Heart right ventricle (tissue), 16 donors: ENCODE data around the gene RHCE. TPM values are rescaled to one million over a fixed set of nuclear protein-coding genes. Genes with fewer than 3 reads are reported as not detected.

Source experiments
- ATAC-seq, 8 donors: fragments of 200-7000 bp; cut with Tn5 transposase; one replicate each; pipeline ENCODE4 v1.9.1; 2020; ENCODE audit warnings: mild to moderate bottlenecking in 8 of 8, moderate library complexity in 8 of 8, moderate number of reproducible peaks in 1 of 8
- DNase-seq, 2 donors: peaks; one replicate each; pipeline ENCODE4 v3.0.0-alpha.2; 2020
- H3K27ac ChIP-seq, 10 donors: fragments of 200-600 bp; sonication (generic) in 2 of 10; one replicate each; pipeline versions ENCODE4 v1.5.0 to v1.8.0; 2020 to 2022; ENCODE audit warnings: mild to moderate bottlenecking in 3 of 10
- H3K27me3 ChIP-seq, 7 donors: fragments of 200-600 bp; one replicate each; pipeline ENCODE4 v1.8.0; 2021 to 2022; ENCODE audit warnings: mild to moderate bottlenecking in 2 of 7
- H3K36me3 ChIP-seq, 9 donors: fragments of 200-600 bp; sonication (generic) in 1 of 9; one replicate each; pipeline versions ENCODE4 v1.5.0 to v1.8.0; 2020 to 2022; ENCODE audit warnings: mild to moderate bottlenecking in 2 of 9
- H3K4me1 ChIP-seq, 9 donors: fragments of 200-600 bp; sonication (generic) in 1 of 9; one replicate each; pipeline versions ENCODE4 v1.5.0 to v1.8.0; 2020 to 2022; ENCODE audit warnings: mild to moderate bottlenecking in 4 of 9
- H3K4me3 ChIP-seq, 10 donors: fragments of 200-600 bp; sonication (generic) in 2 of 10; one replicate each; pipeline versions ENCODE4 v1.5.0 to v1.8.0; 2020 to 2022; ENCODE audit warnings: mild to moderate bottlenecking in 7 of 10, moderate library complexity in 2 of 10
- H3K9me3 ChIP-seq, 11 donors: fragments of 200-600 bp in 10 of 11; sonication (generic) in 2 of 11; one replicate each; pipeline versions ENCODE4 v1.5.0 to v1.8.0; 2013 to 2022; ENCODE audit warnings: mild to moderate bottlenecking in 2 of 11, control low read depth in 1 of 11, moderate library complexity in 1 of 11
- WGBS, 2 donors: extraction: QIAGEN DNeasy Blood & Tissue Kit; methylation state at CpG; one replicate each; pipeline ENCODE4 v1.1.7; 2013; ENCODE audit warnings: inconsistent platforms in 1 of 2; 5-methylcytosine and 5-hydroxymethylcytosine counted together
- intact Hi-C, 10 donors: fragments of 100-400 bp; cut with DNase I; formaldehyde crosslinking; loops; one replicate each; pipeline versions ENCODE4 v1.11.1 to v1.14.2; 2022
- polyA plus RNA-seq, 2 donors: library from polyadenylated mRNA; stranded (reverse); fragments of 200-250 nt; gene quantifications; one replicate each; pipeline ENCODE4 v1.2.3, GENCODE V29; 2013
- total RNA-seq, 10 donors: library from RNA; stranded (reverse); fragmentation: NEBNext Ultra II Directional in 3 of 10; extraction: Animal tissue kit (Norgen Biotek cat#: 25700) in 3 of 10; gene quantifications; one replicate each; pipeline versions ENCODE4 v1.2.1 to v1.2.4, GENCODE V29; 2021 to 2023
- TF ChIP-seq, protein P1 (sequence below), 9 donors: fragments of 200-600 bp; sonication (generic) in 2 of 9; IDR thresholded peaks; one replicate each; pipeline versions ENCODE4 v1.5.0 to v1.8.0; 2021 to 2022; ENCODE audit warnings: antibody characterized with exemption in 9 of 9, mild to moderate bottlenecking in 5 of 9, moderate library complexity in 1 of 9
- donor health status: Arrhythmogenic right ventricular cardiomyopathy.
- donor health status: ischemic (EF 13 %, LVEDD 7.1; RV severe dilation, severe dysfunction).
- donor health status: healthy with polysubstance abuse.
- donor health status: DM: no; HTN: yes; CAD: no.
- donor health status: DM: no; HTN: no; CAD: no.
- donor health status: ischemic (EF 25% LVEDD 6.9; RV normal size, moderate dysfunction).
- donor health status: ischemic (EF 25% LVEDD 5.7; RV mildly dilated, moderate dysfunction).
- donor health status: healthy.
- donor health status: DM: yes; HTN: yes; CAD: no.
- donor health status: Ischemic cardiomyopathy.
- donor health status: ischemic (EF 35%, LVEDD 5.7; RV mildly dilated, moderate dysfunction).
- donor health status: nonischemic (EF 11% LVEDD 7.7; RV severe dilation, severe dysfunction).
- donor health status: DM: yes; HTN: yes; CAD: no.
- donor health status: PGD.
- donor health status: ischemic (EF 29% LVEDD 5.4; RV normal size, mild dysfunction).
- donor health status: nonischemic (EF 23%, LVEDD 6.1; RV moderate dilation, normal function).

RHCE gene
- total and polyA plus RNA-seq, 12 donors, result 0.17 to 4.9 (median 0.92) TPM

DNA sequence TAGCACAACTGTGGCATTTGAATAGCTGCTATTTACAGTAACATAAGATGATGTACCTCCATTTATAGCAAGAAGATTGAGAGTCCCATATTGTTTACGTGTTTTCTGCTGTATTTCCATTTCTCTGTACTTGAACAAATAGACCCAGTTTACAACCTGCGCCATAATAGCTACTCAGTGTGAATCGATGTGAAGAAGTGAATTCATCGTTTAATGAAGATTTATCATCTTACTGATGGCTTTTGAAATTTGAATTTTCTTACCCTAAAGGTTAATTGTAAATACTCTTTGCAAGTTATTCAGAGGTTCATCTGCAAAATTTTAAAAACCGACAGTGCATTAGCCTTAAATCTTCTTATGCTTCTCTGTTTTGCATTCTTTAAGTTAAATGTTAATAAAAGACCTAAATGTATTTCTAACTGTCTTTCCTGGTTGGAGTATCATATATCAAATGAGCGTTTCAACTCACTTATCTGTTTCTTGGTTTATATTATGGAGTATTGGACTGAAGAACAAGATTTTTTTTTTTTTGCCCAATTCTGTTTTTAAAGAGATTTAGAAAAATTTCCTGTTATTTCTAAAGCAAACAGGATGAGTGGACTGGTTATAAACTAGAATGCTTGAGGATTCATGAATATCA lies 12.2 kb upstream of the RHCE start:
- peaks cover 3 to 62% (median 60%) of the 10 kb centered on the region in 9 donors for H3K4me1 ChIP-seq
- DNase-seq, result no peak
- ATAC-seq, result no peak
- no peaks in the 10 kb centered on the region for H3K27me3 ChIP-seq
- intact Hi-C loops, result loop anchor here in 4 of 10 donors (5.0 kb wide), 3 partner anchors 34 to 49 kb away; no protein-coding TSS in a partner anchor
- TF ChIP-seq, protein P1, sequence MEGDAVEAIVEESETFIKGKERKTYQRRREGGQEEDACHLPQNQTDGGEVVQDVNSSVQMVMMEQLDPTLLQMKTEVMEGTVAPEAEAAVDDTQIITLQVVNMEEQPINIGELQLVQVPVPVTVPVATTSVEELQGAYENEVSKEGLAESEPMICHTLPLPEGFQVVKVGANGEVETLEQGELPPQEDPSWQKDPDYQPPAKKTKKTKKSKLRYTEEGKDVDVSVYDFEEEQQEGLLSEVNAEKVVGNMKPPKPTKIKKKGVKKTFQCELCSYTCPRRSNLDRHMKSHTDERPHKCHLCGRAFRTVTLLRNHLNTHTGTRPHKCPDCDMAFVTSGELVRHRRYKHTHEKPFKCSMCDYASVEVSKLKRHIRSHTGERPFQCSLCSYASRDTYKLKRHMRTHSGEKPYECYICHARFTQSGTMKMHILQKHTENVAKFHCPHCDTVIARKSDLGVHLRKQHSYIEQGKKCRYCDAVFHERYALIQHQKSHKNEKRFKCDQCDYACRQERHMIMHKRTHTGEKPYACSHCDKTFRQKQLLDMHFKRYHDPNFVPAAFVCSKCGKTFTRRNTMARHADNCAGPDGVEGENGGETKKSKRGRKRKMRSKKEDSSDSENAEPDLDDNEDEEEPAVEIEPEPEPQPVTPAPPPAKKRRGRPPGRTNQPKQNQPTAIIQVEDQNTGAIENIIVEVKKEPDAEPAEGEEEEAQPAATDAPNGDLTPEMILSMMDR (IDR thresholded peaks at IDR 0.05), result no peak
- peaks cover 0 to 10% (median 0%) of the 10 kb centered on the region in 9 donors for H3K36me3 ChIP-seq
- H3K4me3 ChIP-seq, result peak overlapping the region in 6 of 10 donors; percentile 77 to 99 (median 88)
- H3K9me3 ChIP-seq, result no peaks in the 10 kb centered on the region
- peak overlapping the region in 4 of 10 donors; percentile 33 to 95 (median 52) for H3K27ac ChIP-seq
- 67 to 71% methylated on average over 6 of the region's 6 CpGs for WGBS, 2 donors

DNA sequence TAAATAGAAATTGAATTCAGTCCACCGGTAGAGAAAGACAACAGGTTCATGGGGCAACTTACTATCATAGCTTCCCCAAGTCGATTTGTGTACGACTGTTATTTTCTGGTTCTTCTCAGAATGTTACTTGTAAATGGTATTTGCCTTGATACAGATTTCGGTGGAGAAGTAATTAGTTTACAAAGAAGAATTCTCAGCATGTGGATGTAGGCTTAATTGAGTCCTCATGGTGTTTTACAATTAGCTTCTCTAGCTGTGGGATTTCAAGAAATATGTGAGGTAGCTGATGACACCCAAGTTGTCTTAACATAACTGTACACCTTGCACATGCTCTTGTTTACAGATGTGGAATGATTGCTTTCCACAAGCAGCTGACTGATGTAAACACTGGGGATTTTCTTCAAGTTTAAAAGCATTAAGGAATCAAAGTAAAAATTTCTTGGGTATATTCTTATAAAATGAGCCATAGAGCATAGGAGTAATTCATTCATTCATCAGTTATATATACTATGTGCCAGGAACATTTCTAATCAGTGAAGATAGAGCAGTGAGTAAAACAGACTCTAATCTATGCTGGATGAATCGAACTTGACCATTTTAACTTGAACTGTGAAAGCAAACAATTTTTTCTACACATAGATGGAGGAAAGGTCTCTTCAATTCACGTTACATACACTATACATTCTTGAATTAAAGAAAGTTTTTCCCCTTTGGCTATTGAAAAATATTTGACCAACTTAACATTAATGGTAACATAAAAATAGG lies 11.5 kb upstream of the RHCE start:
- DNase-seq (no peak), ATAC-seq (no peak)
- H3K27me3 ChIP-seq, result no peaks in the 10 kb centered on the region
- intact Hi-C loops, result loop anchor here in 4 of 10 donors (5.0 kb wide), 3 partner anchors 35 to 50 kb away; no protein-coding TSS in a partner anchor
- WGBS, 2 donors, result 13% methylated on average over 6 of the region's 6 CpGs
- H3K36me3 ChIP-seq, result peaks cover 0 to 3% (median 0%) of the 10 kb centered on the region in 9 donors
- TF ChIP-seq, protein P1 (IDR thresholded peaks at IDR 0.05), result no peak
- no peaks in the 10 kb centered on the region for H3K9me3 ChIP-seq
- H3K4me1 ChIP-seq, result peaks cover 3 to 62% (median 59%) of the 10 kb centered on the region in 9 donors
- H3K27ac ChIP-seq, result peak overlapping the region in 9 of 10 donors; percentile 90 to 97 (median 94)
- peak overlapping the region; percentile 71 to 99 (median 87) for H3K4me3 ChIP-seq

DNA sequence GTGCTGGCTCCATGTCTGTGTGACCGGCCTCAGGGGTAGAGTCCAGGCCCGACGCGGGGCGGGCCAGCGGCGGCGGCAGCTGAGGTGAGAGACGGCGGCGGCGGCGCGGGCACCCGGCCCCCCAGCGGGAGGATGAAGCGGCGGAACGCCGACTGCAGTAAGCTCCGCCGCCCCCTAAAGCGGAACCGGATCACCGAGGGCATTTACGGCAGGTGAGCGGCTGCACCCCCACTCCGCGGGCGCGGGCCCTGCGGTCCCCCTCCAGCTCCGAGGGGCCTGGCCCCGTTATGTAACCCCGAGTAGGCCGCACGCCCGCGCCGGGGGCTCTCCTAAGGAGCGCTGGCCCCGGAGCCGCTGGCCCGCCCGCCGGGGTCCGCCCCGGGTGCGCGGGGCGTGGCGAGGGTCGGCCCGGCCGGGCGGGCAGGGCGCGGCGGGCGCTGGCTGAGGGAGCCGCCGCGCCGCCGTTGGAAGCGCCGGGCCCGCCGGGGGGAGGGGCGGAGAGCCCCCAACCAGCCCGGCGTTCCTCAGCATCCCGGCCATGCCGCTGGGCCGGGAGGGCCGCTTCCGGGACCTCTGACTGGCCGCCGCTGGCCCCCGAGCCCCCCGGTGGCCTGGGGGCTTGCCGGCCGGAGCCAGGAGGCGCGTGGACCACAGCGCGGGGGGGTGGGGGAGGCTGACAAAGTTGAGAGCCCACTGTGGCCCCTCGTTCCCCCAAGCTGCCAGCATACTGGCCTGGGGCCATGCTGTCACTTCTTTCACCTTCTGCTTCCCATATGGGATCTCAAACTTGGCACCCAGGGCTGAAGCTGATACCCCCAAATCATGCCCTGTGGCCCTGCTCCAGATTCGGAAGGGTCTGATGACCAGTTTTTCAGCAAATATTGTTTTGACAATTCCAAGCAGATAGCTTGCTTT lies 10.6 kb upstream of the RHCE start:
- peak in 1 of 2 donors; percentile 20 for DNase-seq
- intact Hi-C loops, result loop anchor here in 4 of 10 donors (5.0 kb wide), 3 partner anchors 36 to 51 kb away; no protein-coding TSS in a partner anchor
- Histone ChIP-seq H3K27ac (peak overlapping the region; percentile 86 to 97 (median 94)), H3K27me3 (no peaks in the 10 kb centered on the region), H3K36me3 (no peaks in the 10 kb centered on the region), H3K9me3 (no peaks in the 10 kb centered on the region), H3K4me1 (peaks cover 3 to 53% (median 50%) of the 10 kb centered on the region in 9 donors), H3K4me3 (peak overlapping the region; percentile 71 to 99 (median 87))
- 0% methylated on average over 61 to 89 of the region's 89 CpGs for WGBS, 2 donors
- peak in 6 of 8 donors; percentile 0 to 48 (median 18) for ATAC-seq
- TF ChIP-seq, protein P1 (IDR thresholded peaks at IDR 0.05), result no peak
